ENCODE results near the gene LMTK3. TPM values are rescaled to one million over a fixed set of nuclear protein-coding genes. Genes with fewer than 3 reads are reported as not detected.

LMTK3 gene
- total RNA-seq, 1 donor from 2014 or later: 21.3 TPM

DNA sequence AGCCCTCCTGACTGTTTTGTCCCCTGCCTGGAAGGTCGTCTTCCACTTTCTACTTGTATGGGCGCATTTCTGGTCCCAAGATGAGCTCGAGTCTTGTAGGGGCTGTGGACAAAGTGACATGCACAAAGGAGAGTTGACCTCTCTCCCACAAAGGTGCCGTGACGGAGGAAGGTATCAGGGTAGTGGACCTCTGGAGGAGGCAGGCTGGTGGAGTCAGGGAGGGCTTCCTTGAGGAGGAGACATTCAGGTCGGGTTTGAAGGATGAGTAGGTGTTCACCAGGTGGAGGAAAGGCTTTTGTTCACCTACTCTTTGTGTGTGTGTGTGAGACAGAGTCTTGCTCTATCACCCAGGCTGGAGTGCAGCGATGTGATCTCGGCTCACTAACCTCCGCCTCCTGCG lies 40.8 kb downstream of the LMTK3 start:
- Mint-ChIP-seq H3K4me1 (peaks cover 16% of the 10 kb centered on the region), H3K4me3 (peak overlapping the region; percentile 92), H3K27me3 (ENCODE audit: low read depth) (no peaks in the 10 kb centered on the region), H3K27ac (peak overlapping the region; percentile 43), H3K36me3 (peaks cover 26% of the 10 kb centered on the region), H3K9me3 (no peaks in the 10 kb centered on the region)
- no peak for TF ChIP-seq CTCF (IDR thresholded peaks at IDR 0.05; ENCODE audit: unreplicated experiment)
- DNase-seq (ENCODE audit: low spot score in 2 of 2, unreplicated experiment in 2 of 2): no peak

- Mint-ChIP-seq H3K4me3 (peak overlapping the region; percentile 92), H3K4me1 (peaks cover 16% of the 10 kb centered on the region), H3K27me3 (ENCODE audit: low read depth) (no peaks in the 10 kb centered on the region), H3K36me3 (peaks cover 19% of the 10 kb centered on the region), H3K27ac (peak overlapping the region; percentile 66), H3K9me3 (no peaks in the 10 kb centered on the region)
- no peak for DNase-seq (ENCODE audit: low spot score in 2 of 2, unreplicated experiment in 2 of 2)
- no peak for TF ChIP-seq CTCF (IDR thresholded peaks at IDR 0.05; ENCODE audit: unreplicated experiment)
These were observed 41.5 kb downstream of the LMTK3 start for GRCh38 chr19:48469934-48470680.

- Mint-ChIP-seq H3K9me3 (no peaks in the 10 kb centered on the region), H3K4me1 (peaks cover 16% of the 10 kb centered on the region), H3K27me3 (ENCODE audit: low read depth) (no peaks in the 10 kb centered on the region), H3K36me3 (peaks cover 15% of the 10 kb centered on the region), H3K4me3 (peak within 1 kb of the TSS; percentile 92), H3K27ac (peak within 1 kb of the TSS; percentile 90)
- TF ChIP-seq CTCF (IDR thresholded peaks at IDR 0.05; ENCODE audit: unreplicated experiment): no peak
- peak; percentile 73 to 77 for DNase-seq (ENCODE audit: low spot score in 2 of 2, unreplicated experiment in 2 of 2)
These were observed 42.2 kb downstream of the LMTK3 start, which contains the start of gene CYTH2 for GRCh38 chr19:48469289-48469881. Gene CYTH2 (plus strand): TSS chr19:48469369. CDS start chr19:48469508, 139 bp downstream.

DNA sequence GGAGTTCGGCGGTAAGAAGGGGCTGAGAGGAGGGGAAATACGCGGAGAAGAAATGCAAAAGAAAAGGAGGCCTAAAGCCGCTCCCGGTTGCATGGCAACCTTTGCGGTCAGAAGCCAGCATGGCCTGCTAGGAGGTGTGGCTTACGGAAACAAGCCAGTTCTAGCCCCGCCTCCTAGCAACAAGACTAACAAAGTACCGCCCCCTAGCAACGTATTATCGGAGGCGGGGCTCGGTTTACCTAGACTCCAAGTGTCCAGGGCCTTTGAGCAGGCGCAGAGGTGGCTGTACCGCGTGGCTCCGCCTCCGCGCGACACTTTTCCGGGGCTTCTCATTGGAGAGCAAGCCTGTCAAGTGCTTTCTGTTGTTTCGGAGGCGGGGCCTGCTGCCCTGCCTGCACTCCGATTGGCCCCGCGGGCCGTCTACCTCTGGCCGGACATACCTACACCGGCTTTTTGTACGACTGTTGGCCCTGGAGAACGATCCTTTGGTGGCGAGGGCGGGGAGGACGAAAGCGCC lies 42.8 kb downstream of the LMTK3 start:
- Mint-ChIP-seq H3K27me3 (ENCODE audit: low read depth) (no peaks in the 10 kb centered on the region), H3K36me3 (peaks cover 13% of the 10 kb centered on the region), H3K4me3 (peak overlapping the region; percentile 92), H3K9me3 (no peaks in the 10 kb centered on the region), H3K27ac (peak overlapping the region; percentile 90), H3K4me1 (peaks cover 16% of the 10 kb centered on the region)
- no peak for TF ChIP-seq CTCF (IDR thresholded peaks at IDR 0.05; ENCODE audit: unreplicated experiment)
- peak; percentile 98 to 99 for DNase-seq (ENCODE audit: low spot score in 2 of 2, unreplicated experiment in 2 of 2)

- no peaks in the 10 kb centered on the region for H3K27me3 Mint-ChIP-seq (ENCODE audit: low read depth)
- no peaks in the 10 kb centered on the region for H3K9me3 Mint-ChIP-seq
- H3K4me1 Mint-ChIP-seq: peaks cover 16% of the 10 kb centered on the region
- TF ChIP-seq CTCF (IDR thresholded peaks at IDR 0.05; ENCODE audit: unreplicated experiment): no peak
- H3K27ac Mint-ChIP-seq: no peak overlapping the region
- H3K36me3 Mint-ChIP-seq: peaks cover 3% of the 10 kb centered on the region
- no peak for DNase-seq (ENCODE audit: low spot score in 2 of 2, unreplicated experiment in 2 of 2)
- H3K4me3 Mint-ChIP-seq: no peak overlapping the region
These were observed 44.9 kb downstream of the LMTK3 start for GRCh38 chr19:48466561-48467325.

All from mesothelial cell of epicardium (in vitro differentiated cells).